COR-L47 (cell line): ENCODE results near the gene SSR1.

Experiments used
- DNase-seq: peaks from one replicate; lab custom pipeline; 2025; lab: John Stamatoyannopoulos, UW

SSR1 gene

DNA sequence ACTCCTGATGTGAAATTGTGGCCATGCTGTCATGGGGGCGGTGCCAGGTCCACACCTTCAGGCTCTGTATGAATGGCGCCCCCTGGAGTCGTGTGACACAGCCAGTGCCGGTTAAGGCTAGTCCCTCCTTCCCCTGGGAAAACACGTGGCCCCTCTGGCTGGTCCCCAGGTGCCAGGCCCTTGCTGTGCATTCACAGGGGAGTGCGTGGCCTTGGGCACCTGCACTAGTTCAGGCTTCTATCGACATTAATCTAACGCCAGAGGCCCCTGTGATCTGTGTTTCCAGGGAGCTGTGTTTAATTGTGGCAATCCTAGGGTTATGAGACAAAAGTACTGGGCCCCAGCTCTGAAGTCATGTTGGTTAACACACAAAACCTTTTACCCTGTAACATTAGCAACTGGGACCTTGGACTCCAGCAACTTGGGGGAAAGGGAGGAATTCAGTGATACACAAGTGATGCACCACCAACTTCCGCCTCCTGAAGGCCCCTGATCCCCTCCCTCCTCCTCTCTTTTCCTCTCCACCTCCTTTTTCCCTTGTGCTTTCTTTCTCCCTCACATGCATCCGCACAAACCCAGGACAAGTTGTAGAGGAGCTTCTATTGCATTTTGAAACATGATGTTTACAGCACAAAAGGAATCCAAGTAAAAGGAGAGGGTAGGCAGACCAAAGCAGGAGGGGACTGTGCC, 74.0 kb downstream of the SSR1 start:
- peak; percentile 93 for DNase-seq

DNA sequence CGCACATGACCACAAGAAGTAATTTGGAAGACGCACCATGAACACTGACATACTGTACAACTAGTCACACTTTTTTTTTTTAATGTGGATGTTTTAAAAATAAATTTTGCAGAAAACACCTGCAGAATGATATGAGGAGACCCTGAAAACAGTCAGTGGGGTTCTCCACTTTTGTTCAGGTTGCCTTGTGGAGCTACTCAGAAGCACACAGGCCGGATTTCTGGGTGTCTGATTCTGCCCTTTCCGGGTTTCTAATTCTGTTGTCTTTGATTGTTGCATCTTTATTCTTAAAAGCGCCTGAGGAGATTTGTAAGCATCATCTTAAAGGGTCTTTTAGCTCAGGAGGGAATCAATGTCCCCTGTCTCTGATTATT, 74.5 kb downstream of the SSR1 start:
- DNase-seq: no peak

DNA sequence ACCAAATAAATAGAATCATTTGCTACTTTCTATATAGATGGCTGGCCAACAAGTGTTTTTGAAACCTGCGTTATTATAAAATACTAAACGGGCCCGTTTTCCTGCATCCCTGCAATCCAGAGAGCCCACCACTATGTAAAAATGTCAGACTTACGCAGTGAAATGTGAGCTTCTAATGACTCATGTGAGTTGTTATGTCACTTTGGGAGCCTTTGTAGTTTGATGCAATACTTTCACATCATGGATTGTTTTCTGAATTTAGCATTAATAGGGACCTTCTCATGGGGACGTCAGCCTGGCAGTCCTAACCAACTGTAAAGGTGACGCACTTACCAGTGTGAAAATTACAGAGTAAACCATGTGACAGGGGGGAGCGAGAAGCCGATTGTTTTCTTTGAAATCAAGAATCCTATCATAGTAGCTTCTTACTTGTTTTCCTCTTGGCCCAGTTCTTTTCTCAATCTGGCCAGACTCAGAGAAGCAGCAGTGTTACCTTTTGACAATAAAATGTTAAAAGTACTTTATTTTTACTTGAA, 75.3 kb downstream of the SSR1 start:
- no peak for DNase-seq

DNA sequence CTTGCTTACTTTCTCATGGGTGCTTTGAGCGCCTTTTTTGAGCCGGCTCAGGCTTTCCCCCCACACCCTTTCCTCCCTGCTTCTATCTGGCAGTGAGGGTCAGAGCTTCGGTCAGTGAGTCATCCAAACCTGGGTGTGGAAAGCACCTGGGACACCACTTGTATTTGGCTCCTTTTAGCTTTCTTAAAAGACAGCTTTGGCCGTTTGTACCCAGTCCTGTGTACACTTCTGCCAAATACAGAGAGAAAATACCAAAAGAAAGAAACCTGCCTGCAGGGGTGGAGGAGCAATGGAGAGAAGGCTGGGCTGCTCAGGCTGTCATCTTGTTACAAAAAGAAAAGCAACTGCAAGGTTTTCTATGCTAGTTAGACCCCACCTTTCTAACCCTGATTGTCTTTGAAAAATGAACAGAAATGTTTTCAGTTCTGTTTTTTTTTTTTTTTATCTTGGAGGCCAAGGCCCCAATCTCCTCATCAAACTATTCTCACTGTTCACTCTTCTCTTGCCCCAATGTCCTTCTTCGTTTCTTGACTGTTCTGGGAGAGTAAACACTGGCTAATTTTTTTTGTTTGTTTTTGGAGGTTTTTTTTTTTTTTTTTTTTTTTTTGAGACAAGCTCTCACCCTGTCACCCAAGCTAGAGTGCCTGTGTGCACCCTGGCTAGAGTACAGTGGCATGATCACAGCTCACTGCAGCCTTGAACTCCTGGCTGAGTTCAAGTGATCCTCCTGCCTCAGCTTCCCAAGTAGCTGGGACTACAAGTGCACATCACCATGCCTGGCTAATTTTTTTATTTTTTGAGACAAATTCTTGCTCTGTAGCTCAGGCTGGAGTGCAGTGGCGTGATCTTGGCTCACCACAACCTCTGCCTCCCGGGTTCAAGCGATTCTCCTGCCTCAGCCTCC, 76.4 kb downstream of the SSR1 start:
- no peak for DNase-seq

DNA sequence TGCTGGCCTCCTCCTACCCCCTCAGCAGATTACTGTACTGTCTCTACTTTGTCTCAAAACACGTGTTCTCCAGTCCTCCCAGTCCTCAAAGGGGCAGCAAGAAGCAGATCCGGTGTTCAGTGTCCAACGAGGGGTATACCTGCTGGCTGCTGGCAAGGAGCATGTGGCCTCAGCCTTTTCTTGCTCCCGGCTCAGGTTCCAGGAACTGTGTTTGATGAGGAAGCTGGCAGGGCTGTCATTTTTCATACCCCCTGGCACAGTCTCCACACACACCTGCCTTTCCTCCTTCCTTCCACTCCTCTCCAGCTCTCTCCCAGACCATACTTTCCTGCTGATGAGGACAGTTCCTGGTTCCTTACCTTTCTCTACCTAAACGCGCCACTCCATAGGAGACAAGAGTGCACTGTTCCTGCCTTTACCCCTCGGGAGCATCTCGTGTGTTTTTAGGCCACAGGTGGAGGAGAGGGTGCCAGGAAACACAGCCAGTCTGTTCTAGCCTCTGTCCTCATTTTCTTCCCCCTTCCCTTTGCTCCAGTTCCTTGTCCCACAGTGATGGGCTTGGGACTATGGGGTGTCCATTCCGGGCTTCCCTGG, 77.2 kb downstream of the SSR1 start:
- peak; percentile 6 for DNase-seq

DNA sequence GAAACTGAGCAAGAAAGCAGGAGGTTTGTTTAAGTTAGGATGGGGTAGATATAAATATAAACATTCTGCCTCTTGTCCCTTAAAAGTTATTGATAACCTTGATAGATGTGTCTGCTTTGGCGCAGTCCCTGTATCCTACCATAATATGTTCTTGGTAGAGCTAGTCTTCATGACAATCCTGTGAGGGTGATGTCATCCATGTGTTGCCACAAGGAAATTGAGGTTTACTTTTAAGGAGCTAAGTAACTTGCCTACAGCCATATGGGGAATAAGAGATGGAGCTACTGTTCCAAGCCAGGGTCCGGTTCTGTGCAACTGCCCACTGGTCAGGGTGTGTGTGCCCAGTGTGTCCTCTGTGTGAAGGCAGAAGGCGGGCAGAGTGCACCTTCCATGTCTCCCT, 78.5 kb downstream of the SSR1 start:
- no peak for DNase-seq

DNA sequence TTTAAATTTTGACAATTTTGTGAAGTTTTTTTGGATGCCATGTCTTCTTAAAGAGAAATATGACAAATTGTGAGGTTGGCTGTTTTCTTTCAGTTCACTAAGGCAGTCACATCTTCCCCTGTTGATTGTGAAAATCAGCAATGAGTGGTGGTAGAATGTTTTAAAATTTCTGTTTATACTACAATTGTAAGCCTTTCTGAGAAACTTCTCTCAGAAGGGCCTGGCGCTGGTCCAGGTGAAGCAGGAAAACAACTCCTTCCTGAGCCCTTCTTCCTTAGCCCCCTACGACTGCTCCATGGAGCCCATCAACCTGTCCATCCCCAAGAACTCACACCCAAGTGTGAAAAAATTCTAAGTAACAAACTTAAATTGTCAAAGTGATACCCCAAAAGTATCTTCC, 80.6 kb downstream of the SSR1 start:
- no peak for DNase-seq

DNA sequence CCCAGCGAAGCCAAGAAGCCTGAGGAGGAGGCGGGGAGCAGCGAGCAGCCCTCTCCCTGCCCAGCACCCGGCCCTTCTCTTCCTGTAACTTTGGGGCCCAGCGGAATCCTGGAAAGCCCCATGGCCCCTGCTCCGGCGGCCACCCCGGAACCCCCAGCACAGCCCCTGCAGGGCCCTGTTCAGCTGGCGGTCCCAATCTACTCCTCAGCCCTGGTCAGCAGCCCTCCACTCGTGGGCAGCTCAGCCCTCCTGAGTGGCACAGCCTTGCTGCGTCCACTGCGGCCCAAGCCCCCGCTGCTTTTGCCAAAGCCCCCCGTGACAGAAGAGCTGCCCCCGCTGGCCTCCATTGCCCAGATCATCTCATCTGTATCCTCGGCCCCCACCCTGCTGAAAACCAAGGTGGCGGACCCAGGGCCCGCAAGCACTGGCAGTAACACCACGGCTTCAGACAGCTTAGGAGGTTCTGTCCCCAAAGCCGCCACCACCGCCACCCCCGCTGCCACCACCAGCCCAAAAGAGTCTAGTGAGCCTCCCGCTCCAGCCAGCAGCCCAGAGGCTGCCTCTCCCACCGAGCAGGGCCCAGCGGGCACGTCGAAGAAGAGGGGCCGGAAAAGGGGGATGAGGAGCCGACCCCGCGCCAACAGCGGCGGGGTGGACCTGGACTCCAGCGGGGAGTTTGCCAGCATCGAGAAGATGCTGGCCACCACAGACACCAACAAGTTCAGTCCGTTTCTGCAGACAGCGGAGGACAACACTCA, 81.9 kb downstream of the SSR1 start:
- DNase-seq: no peak

DNA sequence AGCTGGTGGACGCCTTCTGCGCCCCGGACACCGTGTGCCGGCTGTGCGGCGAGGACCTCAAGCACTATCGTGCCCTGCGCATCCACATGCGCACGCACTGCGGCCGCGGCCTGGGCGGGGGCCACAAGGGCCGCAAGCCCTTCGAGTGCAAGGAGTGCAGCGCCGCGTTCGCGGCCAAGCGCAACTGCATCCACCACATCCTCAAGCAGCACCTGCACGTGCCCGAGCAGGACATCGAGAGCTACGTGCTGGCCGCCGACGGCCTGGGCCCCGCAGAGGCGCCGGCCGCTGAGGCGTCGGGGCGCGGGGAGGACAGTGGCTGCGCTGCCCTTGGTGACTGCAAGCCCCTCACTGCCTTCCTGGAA, 82.7 kb downstream of the SSR1 start:
- DNase-seq: no peak

DNA sequence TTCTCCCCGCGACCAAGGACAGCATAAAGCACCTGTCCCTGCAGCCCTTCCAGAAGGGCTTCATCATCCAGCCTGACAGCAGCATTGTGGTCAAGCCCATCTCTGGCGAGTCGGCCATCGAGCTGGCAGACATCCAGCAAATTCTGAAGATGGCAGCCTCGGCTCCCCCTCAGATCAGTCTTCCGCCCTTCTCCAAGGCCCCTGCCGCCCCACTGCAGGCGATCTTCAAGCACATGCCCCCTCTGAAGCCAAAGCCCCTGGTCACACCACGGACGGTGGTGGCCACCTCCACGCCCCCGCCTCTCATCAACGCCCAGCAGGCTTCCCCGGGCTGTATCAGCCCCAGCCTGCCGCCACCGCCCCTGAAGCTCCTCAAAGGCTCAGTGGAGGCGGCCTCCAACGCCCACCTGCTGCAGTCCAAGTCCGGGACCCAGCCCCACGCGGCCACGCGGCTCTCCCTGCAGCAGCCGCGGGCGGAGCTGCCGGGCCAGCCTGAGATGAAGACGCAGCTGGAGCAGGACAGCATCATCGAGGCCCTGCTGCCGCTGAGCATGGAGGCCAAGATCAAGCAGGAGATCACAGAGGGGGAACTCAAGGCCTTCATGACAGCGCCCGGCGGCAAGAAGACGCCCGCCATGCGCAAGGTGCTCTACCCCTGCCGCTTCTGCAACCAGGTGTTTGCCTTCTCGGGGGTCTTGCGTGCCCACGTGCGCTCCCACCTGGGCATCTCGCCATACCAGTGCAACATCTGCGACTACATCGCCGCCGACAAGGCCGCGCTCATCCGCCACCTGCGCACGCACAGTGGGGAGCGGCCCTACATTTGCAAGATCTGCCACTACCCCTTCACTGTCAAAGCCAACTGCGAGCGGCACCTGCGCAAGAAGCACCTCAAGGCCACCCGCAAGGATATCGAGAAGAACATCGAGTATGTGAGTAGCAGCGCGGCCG, 83.3 kb downstream of the SSR1 start:
- DNase-seq: no peak

DNA sequence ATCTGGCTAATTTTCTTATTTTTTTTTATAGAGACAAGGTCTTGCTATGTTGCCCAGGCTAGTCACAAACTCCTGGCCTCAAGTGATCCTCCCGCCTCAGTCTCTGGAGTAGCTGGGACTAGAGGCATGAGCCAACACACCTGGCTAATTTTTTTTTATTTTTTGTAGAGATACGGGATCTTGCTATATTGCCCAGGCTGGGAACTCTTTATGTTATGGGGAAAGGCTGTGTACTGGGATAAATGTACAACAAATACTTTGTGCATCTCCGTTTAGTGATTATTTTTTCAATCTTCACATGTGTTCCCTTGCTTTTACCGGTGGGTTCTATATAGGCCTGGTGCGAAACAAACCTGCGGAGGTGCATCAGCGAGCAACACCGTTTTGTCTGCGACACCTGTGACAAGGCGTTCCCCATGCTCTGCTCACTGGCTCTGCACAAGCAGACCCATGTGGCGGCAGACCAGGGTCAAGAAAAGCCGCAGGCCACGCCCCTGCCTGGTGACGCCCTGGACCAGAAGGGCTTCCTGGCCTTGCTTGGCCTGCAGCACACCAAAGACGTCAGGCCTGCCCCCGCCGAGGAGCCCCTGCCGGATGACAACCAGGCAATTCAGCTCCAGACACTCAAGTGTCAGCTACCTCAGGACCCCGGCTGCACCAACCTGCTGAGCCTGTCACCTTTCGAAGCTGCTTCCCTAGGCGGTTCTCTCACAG, 84.2 kb downstream of the SSR1 start:
- DNase-seq: no peak

DNA sequence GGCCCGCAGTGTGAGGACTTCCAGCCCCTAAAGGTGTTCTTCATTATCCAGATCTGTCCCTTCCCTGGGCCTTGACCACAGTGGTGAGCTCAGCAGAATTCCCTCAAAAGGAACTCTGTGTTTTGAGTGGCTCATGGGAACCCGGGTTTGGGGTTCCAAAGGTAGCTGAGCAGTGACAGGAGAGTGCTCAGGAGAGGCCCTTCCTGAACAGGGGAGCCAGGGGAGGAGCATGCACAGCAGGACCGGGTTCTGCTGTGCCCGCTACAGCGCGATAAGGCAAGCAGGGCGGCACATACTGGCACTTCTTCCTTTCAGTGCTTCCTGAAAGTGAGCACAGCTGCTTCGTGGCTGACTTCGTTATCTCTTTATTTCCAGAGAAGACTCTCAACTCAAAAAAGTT, 88.3 kb downstream of the SSR1 start:
- no peak for DNase-seq

DNA sequence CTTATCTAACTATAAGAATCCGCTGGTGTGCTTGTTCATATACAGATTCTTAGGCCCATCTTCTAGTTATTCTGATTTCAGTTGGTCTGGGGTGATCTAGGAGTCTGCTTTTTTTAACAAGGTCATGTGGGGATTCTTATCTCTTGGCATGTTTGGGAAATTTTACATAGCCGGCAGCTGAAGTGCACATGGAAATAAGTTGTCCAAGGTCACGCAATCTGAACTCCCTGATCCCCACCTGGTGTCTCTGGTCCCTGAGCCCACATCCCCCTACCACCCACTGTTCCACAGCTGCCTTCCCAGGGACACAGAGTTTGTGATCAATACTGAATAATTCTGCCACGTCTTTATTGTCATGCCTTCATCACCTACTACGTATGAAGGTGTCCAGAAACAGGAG, 90.8 kb downstream of the SSR1 start:
- DNase-seq: no peak

DNA sequence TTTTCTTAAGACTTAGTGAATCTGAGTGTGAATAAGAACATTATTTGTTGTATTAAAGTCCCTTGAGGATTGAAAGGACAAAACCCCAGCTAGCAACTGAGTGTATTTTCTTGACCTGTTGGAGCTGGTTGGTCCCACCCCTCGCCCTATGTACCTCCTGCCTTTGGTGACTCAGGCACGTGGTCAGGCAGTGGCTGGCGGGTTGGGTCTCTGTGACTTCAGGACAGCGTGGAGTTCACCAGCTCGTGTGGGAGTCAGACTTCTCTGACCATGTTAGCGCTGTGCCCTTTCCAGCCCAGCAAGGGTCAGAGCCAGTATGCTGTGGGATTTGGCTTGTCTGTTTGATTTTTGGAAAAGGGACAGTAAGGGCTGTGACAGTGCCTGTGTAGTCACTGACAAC, 93.7 kb downstream of the SSR1 start:
- DNase-seq: no peak

DNA sequence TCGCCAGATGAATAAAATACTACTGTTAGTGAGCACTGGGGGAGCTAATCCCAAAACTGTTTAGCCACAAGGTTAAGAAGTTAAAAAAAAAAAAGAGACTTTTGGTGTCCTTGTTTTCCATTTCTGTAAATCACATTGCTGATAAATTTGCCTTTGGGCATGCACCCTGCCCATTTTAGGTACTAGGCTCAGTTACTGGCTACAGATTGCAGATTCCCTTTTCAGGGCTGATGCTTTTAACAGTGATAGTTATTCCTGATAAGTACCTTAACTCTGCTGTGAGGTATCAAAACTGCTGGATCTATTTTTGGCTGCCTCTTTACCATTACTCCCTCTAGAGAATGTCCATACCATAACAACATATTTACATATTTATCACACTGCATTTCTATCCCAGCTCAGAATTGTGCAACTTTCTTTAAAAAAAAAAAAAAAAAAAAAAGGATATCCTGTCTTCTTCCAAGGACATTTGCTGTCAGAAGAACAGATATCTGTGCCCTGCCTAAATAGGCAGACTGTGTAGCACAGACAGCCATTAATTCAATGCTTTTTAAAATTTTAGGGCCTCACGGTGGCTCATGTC, 94.5 kb downstream of the SSR1 start:
- DNase-seq: no peak
